HG03135 (cell line): ENCODE measurements around the gene MOK.
A peak's percentile ranks its signal among the peaks of the same experiment; 100 is the strongest.
"Not testable (repeated sequence)": the region's sequence is repeated elsewhere in the genome, so short reads cannot be mapped to it uniquely, and the experiment has no call there.

Experiments used
- ATAC-seq: cut with Tn5 transposase; IDR thresholded peaks from one replicate; pipeline ENCODE4 v1.9.1; 2021; ENCODE audit warnings: mild to moderate bottlenecking, moderate library complexity; ENCODE audit not compliant: unreplicated experiment

The MOK gene

DNA sequence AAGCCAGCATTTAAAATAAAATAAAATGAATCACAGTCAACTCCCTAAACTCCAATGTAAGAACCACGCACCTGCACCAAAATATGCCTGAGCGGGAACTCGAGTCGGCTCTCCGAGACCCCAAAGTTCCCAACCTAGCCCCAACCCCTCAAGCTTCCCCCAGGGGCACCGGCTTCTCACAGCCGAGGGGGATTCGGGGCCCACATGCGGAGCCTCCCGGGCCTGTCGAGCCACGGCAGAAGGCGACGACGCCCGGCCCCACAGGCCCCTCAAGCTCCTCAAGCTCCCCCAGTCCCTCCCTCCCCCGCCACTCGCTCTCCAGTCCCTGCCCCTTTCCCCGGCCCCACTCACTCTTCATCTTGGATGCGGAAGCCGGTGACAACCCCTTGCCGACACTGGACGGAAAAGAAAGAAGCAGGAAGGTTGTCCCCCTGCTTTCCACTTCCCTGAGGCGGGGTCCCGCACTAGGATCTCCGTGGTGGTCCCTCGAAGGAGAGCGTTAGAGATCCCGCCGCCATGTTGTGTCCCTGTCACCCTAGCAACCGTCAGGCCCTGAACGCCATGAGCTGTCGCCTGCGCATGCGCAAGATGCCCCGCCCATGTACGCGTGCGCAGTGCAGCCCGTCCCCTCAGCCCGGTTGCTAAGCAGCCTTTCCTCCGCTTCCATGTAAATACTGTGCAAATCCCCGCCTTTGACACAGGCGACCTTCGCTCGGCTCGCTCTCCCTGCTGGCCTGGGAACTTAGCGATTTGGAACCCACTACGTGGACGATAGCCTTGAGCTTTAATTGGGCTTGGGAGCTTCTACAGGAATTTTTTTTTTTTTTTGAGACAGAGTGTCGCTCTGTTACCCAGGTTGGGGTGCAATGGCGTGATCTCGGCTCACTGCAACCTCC, at the start of gene MOK:
MOK (minus strand) TSS at position 554 of the 896 bp plus-strand sequence; CDS start at position 358, 196 bp downstream.
- ATAC-seq: peak; percentile 95

DNA sequence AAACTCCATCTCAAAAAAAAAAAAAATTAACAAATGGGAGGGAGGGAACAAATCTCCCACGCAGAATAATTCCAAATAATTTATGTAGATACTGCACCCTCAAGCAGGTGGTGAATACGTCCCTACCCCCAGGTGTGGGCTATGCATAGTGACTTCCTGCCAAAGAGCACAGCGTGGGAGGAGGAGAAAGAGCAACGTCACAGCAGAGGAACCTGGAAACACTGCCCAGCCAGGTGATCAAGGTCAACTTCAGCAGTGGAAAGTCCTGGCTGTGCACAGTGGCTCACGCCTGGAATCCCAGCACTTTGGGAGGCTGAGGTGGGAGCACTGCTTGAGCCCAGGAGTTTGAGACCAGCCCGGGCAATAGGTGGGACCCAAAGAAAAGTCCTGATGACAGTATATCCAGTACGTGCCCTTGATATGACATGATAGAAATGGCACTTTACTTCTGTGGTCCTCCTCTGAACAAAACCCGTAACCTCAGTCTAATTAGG, 48.2 kb upstream of the MOK start:
- no peak for ATAC-seq

DNA sequence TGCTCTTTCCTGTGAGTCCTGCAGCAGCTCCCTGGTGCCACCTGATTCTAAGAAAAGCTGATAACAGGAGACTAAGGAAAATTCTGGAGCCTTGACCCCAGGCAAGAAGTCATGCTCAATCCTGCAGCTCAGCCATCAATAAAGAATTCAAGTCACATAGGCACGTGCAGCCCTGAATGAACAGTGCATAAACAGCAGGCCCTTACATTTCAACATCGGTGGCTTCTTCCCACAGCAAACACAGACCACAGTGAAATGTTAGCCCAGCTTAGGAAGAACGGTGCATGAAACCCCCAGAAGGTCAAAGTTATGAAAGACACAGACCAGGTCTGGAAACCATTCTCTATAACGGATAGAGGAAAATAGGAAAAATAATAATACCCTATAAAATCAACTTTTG, 47.2 kb upstream of the MOK start:
- no peak for ATAC-seq

- ATAC-seq: not testable (repeated sequence)
These were observed 46.6 kb upstream of the MOK start for GRCh38 chr14:102351593-102351992.

- ATAC-seq: no peak
These were observed 46.1 kb upstream of the MOK start for GRCh38 chr14:102351023-102351422.

DNA sequence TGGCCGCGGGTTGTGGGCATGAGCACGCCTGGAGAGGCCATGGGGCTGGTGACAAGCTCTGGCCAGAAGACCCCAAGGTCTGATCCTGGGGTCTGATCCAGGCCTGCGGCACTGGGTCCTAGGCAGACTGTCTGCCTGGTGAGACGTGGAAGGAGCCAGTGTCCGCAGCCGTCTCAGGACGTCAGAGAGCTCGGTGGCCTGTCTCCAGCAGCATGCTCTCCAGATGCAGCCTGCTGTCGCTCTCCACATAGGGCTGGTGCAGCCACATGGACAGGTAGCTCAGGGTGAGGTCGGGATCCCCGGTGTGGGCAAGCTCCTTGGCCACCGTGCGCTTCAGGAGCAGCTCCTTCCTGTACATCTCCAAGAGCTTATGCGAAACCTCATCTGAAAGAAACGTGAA, 43.4 kb upstream of the MOK start:
- ATAC-seq: no peak

DNA sequence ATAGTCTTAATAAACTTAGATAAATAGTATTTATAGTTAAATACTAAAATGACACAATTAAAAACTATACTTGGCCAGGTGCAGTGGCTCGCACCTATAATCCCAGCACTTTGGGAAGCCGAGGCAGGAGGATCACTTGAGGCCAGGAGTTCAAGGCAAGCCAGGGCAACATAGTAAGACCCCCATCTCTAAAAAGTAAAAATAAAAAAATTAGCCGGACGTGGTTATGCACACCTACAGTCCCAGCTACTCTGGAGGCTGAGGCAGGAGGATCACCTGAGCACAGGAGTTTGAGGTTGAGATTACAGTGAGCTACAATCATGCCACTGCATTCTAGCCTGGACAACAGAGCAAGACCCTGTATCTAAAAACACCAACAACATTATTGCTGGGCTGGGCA, 41.7 kb upstream of the MOK start:
- no peak for ATAC-seq

DNA sequence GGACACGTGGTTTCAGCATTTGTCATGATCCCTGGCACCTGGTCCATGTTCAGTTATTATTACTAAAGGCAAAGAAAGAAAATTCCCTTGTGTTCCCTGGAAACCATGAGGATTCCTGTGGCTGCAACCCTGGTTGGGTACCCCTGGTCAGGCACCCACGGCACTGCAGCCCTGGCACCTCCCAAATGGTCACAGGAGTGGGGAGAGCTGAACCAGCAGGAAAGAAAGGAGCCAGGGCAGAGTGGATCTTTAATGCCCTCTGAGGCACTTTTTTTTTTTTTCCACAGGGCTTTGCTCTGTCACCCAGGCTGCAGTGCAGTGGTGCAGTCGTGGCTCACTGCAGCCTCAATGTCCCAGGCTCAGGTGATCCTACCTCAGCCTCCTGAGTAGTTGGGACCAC, 40.3 kb upstream of the MOK start:
- no peak for ATAC-seq

GRCh38 chr14:102344485-102344884, 39.5 kb upstream of the MOK start:
- ATAC-seq: no peak

DNA sequence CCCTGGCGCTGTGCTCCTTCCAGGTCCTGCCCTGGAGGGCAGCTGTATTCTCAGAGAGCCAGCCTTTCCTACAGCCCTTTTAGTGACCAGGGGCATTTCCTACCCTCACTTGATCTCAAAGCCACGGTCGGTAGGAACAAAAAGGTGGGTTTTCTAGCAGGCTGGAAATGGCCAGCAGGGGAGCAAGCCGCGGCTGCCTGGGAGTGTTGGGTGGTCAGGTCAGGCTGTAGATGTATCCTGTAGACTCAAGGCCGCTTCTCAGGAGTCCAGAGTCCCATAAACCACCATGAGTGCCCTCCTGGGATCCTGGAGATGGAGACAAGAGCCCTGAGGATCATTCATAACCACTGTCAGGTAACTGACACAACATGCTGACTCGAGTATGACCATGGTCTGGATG, 39.1 kb upstream of the MOK start:
- ATAC-seq: no peak

GRCh38 chr14:102342238-102342637, 37.3 kb upstream of the MOK start:
- no peak for ATAC-seq

GRCh38 chr14:102341566-102341965, 36.6 kb upstream of the MOK start:
- no peak for ATAC-seq

- no peak for ATAC-seq
These were observed 33.8 kb upstream of the MOK start for GRCh38 chr14:102338724-102339123.

DNA sequence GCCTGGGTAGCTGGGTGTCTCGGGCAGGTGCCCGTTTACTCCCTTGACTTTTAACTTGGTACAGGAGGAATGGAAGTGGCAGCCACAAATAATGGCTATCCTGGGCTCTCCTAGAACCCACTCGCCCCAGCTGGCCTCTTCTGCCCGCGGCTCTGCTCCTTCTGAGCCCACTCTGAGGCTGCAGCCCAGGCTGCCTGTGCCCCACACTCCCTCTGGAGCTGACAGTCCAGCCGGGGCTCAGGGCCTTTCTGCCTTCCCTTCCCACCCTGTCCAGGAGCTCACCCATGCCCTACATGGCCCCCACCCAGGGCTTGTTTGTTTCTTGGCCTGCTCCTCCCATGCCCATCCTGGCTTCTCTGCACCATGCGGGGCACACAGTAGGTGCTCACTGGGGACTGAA, 30.2 kb upstream of the MOK start:
- ATAC-seq: no peak

- ATAC-seq: no peak
These were observed 29.1 kb upstream of the MOK start for GRCh38 chr14:102333795-102334705.

GRCh38 chr14:102333390-102333789, 28.4 kb upstream of the MOK start:
- no peak for ATAC-seq

DNA sequence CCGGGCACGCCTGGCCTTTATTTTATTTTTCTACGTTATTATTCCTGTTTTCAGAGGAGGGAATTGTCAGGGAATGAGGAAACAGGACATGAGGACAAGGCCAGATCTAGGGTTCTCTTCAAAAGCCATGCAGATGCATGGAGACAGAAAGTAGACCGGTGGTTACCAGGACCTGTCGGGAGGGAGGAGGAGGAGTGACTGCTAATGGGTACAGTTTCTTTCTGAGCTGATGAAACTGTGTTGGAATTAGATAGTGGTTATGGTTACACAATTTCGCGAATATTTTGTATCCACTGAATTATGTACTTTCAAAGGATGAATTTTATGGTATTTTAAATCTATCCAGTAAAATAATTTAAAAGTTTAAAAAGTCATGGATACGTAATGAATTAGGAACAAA, 25.8 kb upstream of the MOK start:
- ATAC-seq: no peak

GRCh38 chr14:102329381-102329780, 24.4 kb upstream of the MOK start:
- ATAC-seq: not testable (repeated sequence)

DNA sequence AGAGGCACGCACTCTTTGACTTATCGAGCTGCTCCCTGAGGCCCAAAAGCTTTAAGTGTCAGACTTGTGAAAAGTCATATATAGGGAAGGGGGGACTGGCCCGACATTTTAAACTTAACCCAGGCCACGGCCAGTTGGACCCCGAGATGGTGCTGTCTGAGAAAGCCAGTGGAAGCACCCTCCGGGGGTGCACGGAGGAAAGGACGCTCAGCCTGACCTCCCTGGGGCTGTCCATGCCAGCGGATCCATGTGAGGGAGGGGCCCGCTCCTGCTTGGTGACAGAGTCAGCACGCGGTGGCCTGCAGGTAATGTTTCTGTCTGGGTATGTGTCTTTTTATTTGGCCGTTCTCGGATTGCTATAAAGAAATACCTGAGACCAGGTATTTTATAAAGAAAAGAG, 21.6 kb upstream of the MOK start:
- ATAC-seq: no peak

GRCh38 chr14:102325791-102326345, 20.9 kb upstream of the MOK start:
- ATAC-seq: no peak

DNA sequence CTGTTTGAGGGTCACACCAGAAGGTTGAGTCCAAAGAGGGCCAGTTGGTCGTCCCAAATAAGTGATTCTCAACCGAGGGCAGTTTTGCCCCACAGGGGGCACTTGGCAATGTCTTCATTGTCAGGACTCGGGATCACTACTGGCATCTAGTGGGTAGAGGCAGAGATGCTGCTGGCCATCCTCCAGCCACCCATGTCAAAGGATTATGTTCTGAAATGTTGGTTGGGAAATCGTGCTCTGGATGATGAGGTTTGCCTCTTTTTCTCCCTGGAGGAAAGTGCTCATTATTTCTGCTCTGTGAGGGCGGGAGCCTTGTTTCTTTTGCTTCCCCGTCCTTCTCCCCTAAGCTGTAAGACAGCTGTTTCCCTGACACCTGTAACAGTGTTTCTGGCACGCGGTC, 18.1 kb upstream of the MOK start:
- no peak for ATAC-seq
